Keratinocyte (primary cell): ENCODE data around the gene CCNB1IP1. TPM values are rescaled to one million over a fixed set of nuclear protein-coding genes. Genes with fewer than 3 reads are reported as not detected.

ENCODE experiments used
- DNase-seq: peaks from one replicate; pipeline ENCODE4 v3.0.0-alpha.2; 2011; ENCODE audit warnings: low read depth, missing footprints, low spot score
- FAIRE-seq: peaks from 2 replicates; lab custom pipeline; 2011; peaks lifted over from hg19 to GRCh38; lab: Jason Lieb, UNC
- H2AFZ ChIP-seq: 2 replicates; pipeline ENCODE4 v1.6.0; 2012; ENCODE audit warnings: low read length, control low read depth, inconsistent platforms; ENCODE audit not compliant: control insufficient read depth
- H3K27ac ChIP-seq: 2 replicates; pipeline ENCODE4 v1.5.1; 2011; ENCODE audit warnings: low read length; ENCODE audit not compliant: control insufficient read depth, insufficient read depth
- H3K27me3 ChIP-seq: 3 replicates; pipeline ENCODE4 v1.6.0; 2011; ENCODE audit warnings: low read length; ENCODE audit not compliant: control insufficient read depth, insufficient read depth; ENCODE audit errors: extremely low read depth
- H3K36me3 ChIP-seq, 2 experiments: 2 replicates in 1 of 2; 3 replicates in 1 of 2; pipeline ENCODE4 v1.5.1; 2011; ENCODE audit warnings: low read length in 2 of 2, mild to moderate bottlenecking in 1 of 2; ENCODE audit not compliant: control insufficient read depth in 2 of 2, insufficient read depth in 2 of 2; ENCODE audit errors: extremely low read depth in 1 of 2
- H3K4me1 ChIP-seq: 3 replicates; pipeline ENCODE4 v1.5.1; 2011; ENCODE audit warnings: low read length; ENCODE audit not compliant: control insufficient read depth, insufficient read depth; ENCODE audit errors: extremely low read depth
- H3K4me2 ChIP-seq: 3 replicates; pipeline ENCODE4 v1.6.0; 2011; ENCODE audit warnings: low read depth, low read length; ENCODE audit not compliant: control insufficient read depth, insufficient read depth; ENCODE audit errors: extremely low read depth
- H3K4me3 ChIP-seq, 3 experiments: fragments of 200-600 bp in 1 of 3; sonication (generic) in 1 of 3; 2 replicates in 2 of 3; 3 replicates in 1 of 3; pipeline ENCODE4 v1.5.1; 2011 to 2016; ENCODE audit warnings: low read length in 3 of 3, mild to moderate bottlenecking in 3 of 3, control low read depth in 2 of 3, inconsistent platforms in 1 of 3, low read depth in 1 of 3, mixed read lengths in 1 of 3, mixed run types in 1 of 3, moderate library complexity in 1 of 3; ENCODE audit not compliant: control insufficient read depth in 2 of 3, insufficient read depth in 2 of 3; ENCODE audit errors: extremely low read depth in 1 of 3
- H3K79me2 ChIP-seq: 2 replicates; pipeline ENCODE4 v1.6.0; 2012; ENCODE audit warnings: low read length; ENCODE audit not compliant: control insufficient read depth, insufficient read depth
- H3K9ac ChIP-seq: 3 replicates; pipeline ENCODE4 v1.6.0; 2011; ENCODE audit warnings: low read length; ENCODE audit not compliant: control insufficient read depth, insufficient read depth; ENCODE audit errors: extremely low read depth
- H3K9me1 ChIP-seq: 3 replicates; pipeline ENCODE4 v1.6.0; 2011; ENCODE audit warnings: low read length; ENCODE audit not compliant: control insufficient read depth, insufficient read depth; ENCODE audit errors: extremely low read depth
- H3K9me3 ChIP-seq: 2 replicates; pipeline ENCODE4 v1.5.1; 2012; ENCODE audit warnings: low read depth, low read length; ENCODE audit not compliant: control insufficient read depth
- H4K20me1 ChIP-seq: 3 replicates; pipeline ENCODE4 v1.6.0; 2011; ENCODE audit warnings: low read length; ENCODE audit not compliant: control insufficient read depth, insufficient read depth; ENCODE audit errors: extremely low read depth
- EZH2 ChIP-seq: IDR thresholded peaks from one replicate; pipeline ENCODE4 v1.6.1; 2012; ENCODE audit warnings: inconsistent platforms, mild to moderate bottlenecking, low read length, moderate library complexity
- dilution Hi-C: fragments of 300-500 bp; cut with MboI; formaldehyde crosslinking; loops from one replicate; pipeline ENCODE4 v1.7.0; 2020; ENCODE audit warnings: low sequenced_read_pairs; ENCODE audit not compliant: extremely low pct_ligation_motif_present
- polyA plus RNA-seq, 5 experiments: library from polyadenylated mRNA; depleted of rRNA in 3 of 5; stranded (reverse) in 3 of 5; stranded (forward) in 1 of 5; unstranded in 1 of 5; fragments of >200 nt; gene quantifications; 1 replicate in 1 of 5; 2 replicates in 3 of 5; 3 replicates in 1 of 5; pipeline versions ENCODE4 v1.2.1 to v1.2.3, GENCODE V29; 2011 to 2012; ENCODE audit warnings: missing spikeins in 2 of 5, low read depth in 1 of 5, low replicate concordance in 1 of 5
- TF ChIP-seq, protein P1 (sequence below), 3 experiments: IDR thresholded peaks in 1 of 3; conservative IDR thresholded peaks in 1 of 3; optimal IDR thresholded peaks in 1 of 3; 2 replicates in 2 of 3; 3 replicates in 1 of 3; pipeline versions ENCODE3 to v1.5.1; 2011; ENCODE audit warnings: low read length in 3 of 3, mild to moderate bottlenecking in 3 of 3, moderate library complexity in 2 of 3, control low read depth in 1 of 3, inconsistent platforms in 1 of 3; ENCODE audit not compliant: insufficient read depth in 2 of 3; ENCODE audit errors: extremely low read depth in 1 of 3

The CCNB1IP1 gene
- polyA plus RNA-seq, 1 donor (not counting 4 experiments of a cell fraction or from before 2014, with no cell fraction given), result 65.8 TPM

DNA sequence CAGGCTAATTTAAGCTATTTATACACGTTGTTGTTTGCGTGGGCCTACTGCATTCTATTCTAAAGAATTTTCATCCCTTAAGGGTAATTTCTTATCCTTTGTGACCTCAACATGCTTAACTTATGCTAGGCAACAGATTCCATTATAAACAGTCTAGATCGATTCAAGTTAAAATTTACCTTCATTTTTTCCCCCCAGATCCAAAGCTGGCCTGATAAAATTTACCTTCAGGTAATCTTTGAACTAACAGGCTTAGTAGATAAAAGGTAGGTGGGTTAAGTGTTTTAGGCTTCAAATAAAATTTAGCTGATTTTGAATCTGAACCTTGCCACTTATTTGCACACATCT is 389 bp upstream of the CCNB1IP1 start:
- Histone ChIP-seq H3K9ac (no peak overlapping the region), H3K79me2 (peaks cover 44% of the 10 kb centered on the region), H2AFZ (peak overlapping the region; percentile 60), H3K9me1 (no peaks in the 10 kb centered on the region), H3K36me3 (peaks cover 5 to 6% of the 10 kb centered on the region in 2 experiments), H3K27me3 (no peaks in the 10 kb centered on the region), H4K20me1 (no peaks in the 10 kb centered on the region), H3K4me2 (peak overlapping the region; percentile 91), H3K27ac (peak overlapping the region; percentile 67), H3K4me3 (peak overlapping the region; percentile 59 to 84 (median 73)), H3K9me3 (no peaks in the 10 kb centered on the region), H3K4me1 (peaks cover 15% of the 10 kb centered on the region)
- dilution Hi-C loops, result no loop called here
- FAIRE-seq (no peak), DNase-seq (no peak)
- no peak for TF ChIP-seq EZH2

DNA sequence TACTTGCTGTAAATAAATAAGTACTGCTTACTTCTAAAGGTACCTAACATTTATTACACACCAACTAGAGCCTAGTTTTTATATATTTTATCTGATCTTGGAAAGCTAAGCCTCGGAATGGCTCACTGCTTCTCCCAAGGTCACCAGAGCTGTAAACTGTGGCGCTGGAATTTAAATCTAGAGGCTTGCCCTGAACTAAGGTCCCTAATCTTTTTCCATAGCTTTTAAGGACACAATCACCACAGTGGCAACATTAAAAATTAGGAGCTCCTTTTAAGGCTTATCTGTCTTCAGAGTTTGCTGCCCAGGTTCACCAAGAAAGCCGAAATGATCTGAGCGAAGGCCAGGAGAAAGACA is 670 bp downstream of the CCNB1IP1 start:
- peaks cover 19% of the 10 kb centered on the region for H3K4me1 ChIP-seq
- H3K79me2 ChIP-seq, result peaks cover 53% of the 10 kb centered on the region
- no peaks in the 10 kb centered on the region for H4K20me1 ChIP-seq
- FAIRE-seq, result no peak
- peak overlapping the region; percentile 67 for H3K27ac ChIP-seq
- dilution Hi-C loops, result no loop called here
- H3K27me3 ChIP-seq, result no peaks in the 10 kb centered on the region
- no peak for DNase-seq
- H3K9me1 ChIP-seq, result no peaks in the 10 kb centered on the region
- peak overlapping the region; percentile 91 for H3K4me2 ChIP-seq
- H3K36me3 ChIP-seq, result peaks cover 5 to 9% of the 10 kb centered on the region in 2 experiments
- H3K9ac ChIP-seq, result peak overlapping the region; percentile 87
- H2AFZ ChIP-seq, result peak overlapping the region; percentile 92
- no peaks in the 10 kb centered on the region for H3K9me3 ChIP-seq
- peak overlapping the region; percentile 59 to 84 (median 73) for H3K4me3 ChIP-seq
- TF ChIP-seq, protein P1, sequence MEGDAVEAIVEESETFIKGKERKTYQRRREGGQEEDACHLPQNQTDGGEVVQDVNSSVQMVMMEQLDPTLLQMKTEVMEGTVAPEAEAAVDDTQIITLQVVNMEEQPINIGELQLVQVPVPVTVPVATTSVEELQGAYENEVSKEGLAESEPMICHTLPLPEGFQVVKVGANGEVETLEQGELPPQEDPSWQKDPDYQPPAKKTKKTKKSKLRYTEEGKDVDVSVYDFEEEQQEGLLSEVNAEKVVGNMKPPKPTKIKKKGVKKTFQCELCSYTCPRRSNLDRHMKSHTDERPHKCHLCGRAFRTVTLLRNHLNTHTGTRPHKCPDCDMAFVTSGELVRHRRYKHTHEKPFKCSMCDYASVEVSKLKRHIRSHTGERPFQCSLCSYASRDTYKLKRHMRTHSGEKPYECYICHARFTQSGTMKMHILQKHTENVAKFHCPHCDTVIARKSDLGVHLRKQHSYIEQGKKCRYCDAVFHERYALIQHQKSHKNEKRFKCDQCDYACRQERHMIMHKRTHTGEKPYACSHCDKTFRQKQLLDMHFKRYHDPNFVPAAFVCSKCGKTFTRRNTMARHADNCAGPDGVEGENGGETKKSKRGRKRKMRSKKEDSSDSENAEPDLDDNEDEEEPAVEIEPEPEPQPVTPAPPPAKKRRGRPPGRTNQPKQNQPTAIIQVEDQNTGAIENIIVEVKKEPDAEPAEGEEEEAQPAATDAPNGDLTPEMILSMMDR (optimal IDR thresholded peaks at IDR 0.05 in 1 of 3, IDR thresholded peaks at IDR 0.05 in 1 of 3, conservative IDR thresholded peaks at IDR 0.05 in 1 of 3; ENCODE audit: extremely low read depth in 1 of 3, insufficient read depth in 2 of 3, low read length in 3 of 3), result no peak
- no peak for TF ChIP-seq EZH2

DNA sequence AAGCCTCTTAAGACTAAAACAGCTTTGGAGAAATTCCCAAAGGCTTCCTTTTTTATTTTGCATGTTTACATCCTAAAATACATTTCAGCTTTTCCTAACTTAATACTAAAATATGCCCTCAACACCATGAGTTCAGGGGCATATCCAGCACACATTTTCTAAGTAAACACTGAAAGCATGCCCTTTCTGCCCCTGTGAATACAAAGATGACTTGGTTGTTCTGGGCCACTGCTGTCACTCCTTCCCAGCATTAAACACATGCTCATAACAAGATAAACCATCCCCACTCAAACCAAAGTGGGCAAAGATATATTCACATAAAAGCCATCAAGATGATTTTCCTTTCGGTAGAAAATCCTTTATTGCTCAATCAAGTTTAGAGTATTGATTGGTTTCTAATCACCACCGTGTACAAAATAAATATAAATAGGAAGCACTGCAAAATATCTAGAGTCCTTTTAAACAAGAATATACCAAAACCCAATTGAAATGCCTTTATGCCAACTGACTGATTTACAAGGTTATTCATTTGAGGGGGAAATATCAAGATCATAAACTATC is 1.9 kb downstream of the CCNB1IP1 start:
- no peak for FAIRE-seq
- Histone ChIP-seq H4K20me1 (no peaks in the 10 kb centered on the region), H3K27me3 (no peaks in the 10 kb centered on the region), H2AFZ (no peak overlapping the region), H3K9me1 (no peaks in the 10 kb centered on the region), H3K36me3 (peaks cover 8 to 15% of the 10 kb centered on the region in 2 experiments), H3K9me3 (no peaks in the 10 kb centered on the region), H3K9ac (no peak overlapping the region), H3K4me3 (peak overlapping the region in 2 of 3 experiments; percentile 24 to 25), H3K27ac (no peak overlapping the region), H3K79me2 (peaks cover 64% of the 10 kb centered on the region), H3K4me1 (peaks cover 19% of the 10 kb centered on the region), H3K4me2 (peak overlapping the region; percentile 62)
- DNase-seq, result no peak
- dilution Hi-C loops, result no loop called here
- TF ChIP-seq, protein P1 (optimal IDR thresholded peaks at IDR 0.05 in 1 of 3, IDR thresholded peaks at IDR 0.05 in 1 of 3, conservative IDR thresholded peaks at IDR 0.05 in 1 of 3; ENCODE audit: extremely low read depth in 1 of 3, insufficient read depth in 2 of 3, low read length in 3 of 3), result no peak
- TF ChIP-seq EZH2, result no peak
